GM12878 (cell line): ENCODE results near the gene PCDHA1. TPM values are rescaled to one million over a fixed set of nuclear protein-coding genes. Genes with fewer than 3 reads are reported as not detected.

Experiments used
- ATAC-seq: fragments of 200-7000 bp; cut with Tn5 transposase; 3 replicates; pipeline ENCODE4 v1.9.1; 2020; ENCODE audit warnings: mild to moderate bottlenecking, moderate library complexity
- BruUV-seq: library from RNA; stranded (reverse); fragments of 400-500 nt; replicated peaks from 2 replicates; lab custom pipeline; 2021; lab: Mats Ljungman, UMichigan
- CTCF ChIA-PET: fragments of 300-600 bp; sonication (Branson Sonifier 250); formaldehyde crosslinking; extraction: SDS; loops from one replicate; lab custom pipeline; 2021; ENCODE audit warnings: inconsistent platforms; lab: Yijun Ruan, JAX
- POLR2A ChIA-PET: fragments of 350-600 bp; formaldehyde crosslinking; extraction: SDS; loops from one replicate; lab custom pipeline; 2021; ENCODE audit warnings: inconsistent platforms; lab: Charles Lee
- RAD21 ChIA-PET: fragments of 300-600 bp; sonication (Branson Sonifier 250); formaldehyde crosslinking; loops from one replicate; lab custom pipeline; 2023; ENCODE audit warnings: antibody characterized with exemption; ENCODE audit not compliant: unreplicated experiment; lab: Charles Lee
- SMC1A ChIA-PET: fragments of 300-600 bp; sonication (Branson Sonifier 250); formaldehyde crosslinking; loops from one replicate; lab custom pipeline; 2023; ENCODE audit not compliant: unreplicated experiment, uncharacterized antibody; lab: Charles Lee
- DNase-seq: peaks from one replicate; pipeline ENCODE4 v3.0.0-alpha.2; 2011; ENCODE audit warnings: low read depth, low spot score
- FAIRE-seq: peaks from 3 replicates; lab custom pipeline; 2011; peaks lifted over from hg19 to GRCh38; lab: Jason Lieb, UNC
- H2AFZ ChIP-seq: 2 replicates; pipeline ENCODE4 v1.6.0; 2011; ENCODE audit warnings: low read depth, low read length, control low read depth; ENCODE audit not compliant: control insufficient read depth
- H3K27ac ChIP-seq: 2 replicates; pipeline ENCODE4 v1.5.1; 2011; ENCODE audit warnings: control low read depth; ENCODE audit not compliant: control insufficient read depth, insufficient read depth
- H3K27me3 ChIP-seq, 2 experiments: replicated peaks in 1 of 2; 2 replicates each; pipeline versions ENCODE4 v1.6.0 to v1.6.1; 2011; ENCODE audit warnings: low read length in 1 of 2; ENCODE audit not compliant: control insufficient read depth in 2 of 2, insufficient read depth in 2 of 2
- H3K36me3 ChIP-seq, 2 experiments: 2 replicates each; pipeline ENCODE4 v1.5.1; 2011; ENCODE audit warnings: low read length in 1 of 2; ENCODE audit not compliant: control insufficient read depth in 2 of 2, insufficient read depth in 2 of 2
- H3K4me1 ChIP-seq: 2 replicates; pipeline ENCODE4 v1.6.1; 2011; ENCODE audit warnings: mild to moderate bottlenecking, low read length, moderate library complexity, mixed read lengths; ENCODE audit not compliant: control insufficient read depth, insufficient read depth
- H3K4me2 ChIP-seq: 2 replicates; pipeline ENCODE4 v1.6.0; 2011; ENCODE audit warnings: control low read depth; ENCODE audit not compliant: control insufficient read depth, insufficient read depth
- H3K4me3 ChIP-seq: fragments of 200-600 bp; sonication (generic); 2 replicates; pipeline ENCODE4 v1.5.1; 2016
- H3K79me2 ChIP-seq: 2 replicates; pipeline ENCODE4 v1.6.0; 2011; ENCODE audit warnings: low read length; ENCODE audit not compliant: control insufficient read depth, insufficient read depth
- H3K9ac ChIP-seq: 2 replicates; pipeline ENCODE4 v1.8.0; 2011; ENCODE audit warnings: low read length, control low read depth, mixed read lengths; ENCODE audit not compliant: control insufficient read depth, insufficient read depth
- H3K9me3 ChIP-seq: replicated peaks from 3 replicates; pipeline ENCODE4 v1.5.1; 2011; ENCODE audit warnings: mild to moderate bottlenecking, low read length; ENCODE audit not compliant: control insufficient read depth, insufficient read depth
- H4K20me1 ChIP-seq: 2 replicates; pipeline ENCODE4 v1.6.0; 2011; ENCODE audit not compliant: control insufficient read depth, insufficient read depth
- CHD1 ChIP-seq: IDR thresholded peaks from 2 replicates; pipeline ENCODE4 v1.6.1; 2012; ENCODE audit warnings: low read depth, low read length, improper control_type of control experiment
- CHD4 ChIP-seq: fragments of 200-600 bp; sonication (generic); IDR thresholded peaks from 2 replicates; pipeline ENCODE4 v1.6.1; 2016; ENCODE audit warnings: mild to moderate bottlenecking
- E2F4 ChIP-seq: IDR thresholded peaks from 2 replicates; pipeline ENCODE4 v1.6.1; 2012; ENCODE audit warnings: low read depth, low read length, improper control_type of control experiment
- HCFC1 ChIP-seq: fragments of 150-350 bp; IDR thresholded peaks from 2 replicates; pipeline ENCODE4 v1.6.1; 2014; ENCODE audit warnings: low read length
- HDAC6 ChIP-seq: fragments of 200-600 bp; sonication (generic); IDR thresholded peaks from one replicate; pipeline ENCODE4 v1.8.0; 2017; ENCODE audit warnings: antibody characterized with exemption; ENCODE audit not compliant: unreplicated experiment
- MAX ChIP-seq: IDR thresholded peaks from 2 replicates; pipeline ENCODE4 v1.6.1; 2012; ENCODE audit warnings: low read depth, low read length, improper control_type of control experiment
- MEF2A ChIP-seq: IDR thresholded peaks from 2 replicates; pipeline ENCODE4 v1.6.1; 2011; ENCODE audit warnings: low read depth, mild to moderate bottlenecking, low read length, moderate library complexity; ENCODE audit not compliant: insufficient read depth
- NFIC ChIP-seq: IDR thresholded peaks from 2 replicates; pipeline ENCODE4 v1.6.1; 2012; ENCODE audit warnings: low read depth, mild to moderate bottlenecking, inconsistent platforms, low read length, moderate library complexity
- NFYA ChIP-seq: IDR thresholded peaks from 2 replicates; pipeline ENCODE4 v1.6.1; 2011; ENCODE audit warnings: low read depth, mild to moderate bottlenecking, low read length, improper control_type of control experiment, borderline replicate concordance
- NKRF ChIP-seq: fragments of 450-650 bp; conservative IDR thresholded peaks from 2 replicates; pipeline ENCODE4 v1.6.1; 2017; ENCODE audit warnings: mild to moderate bottlenecking, moderate library complexity
- PAX5 ChIP-seq: IDR thresholded peaks from 2 replicates; pipeline ENCODE4 v1.6.1; 2011; ENCODE audit warnings: low read depth, low read length, borderline replicate concordance
- RFX5 ChIP-seq: IDR thresholded peaks from 2 replicates; pipeline ENCODE4 v1.6.1; 2011; ENCODE audit warnings: low read depth, low read length, improper control_type of control experiment
- SMC3 ChIP-seq: IDR thresholded peaks from 2 replicates; pipeline ENCODE4 v1.6.1; 2011; ENCODE audit warnings: low read length, improper control_type of control experiment, borderline replicate concordance
- SPI1 ChIP-seq: IDR thresholded peaks from 2 replicates; pipeline ENCODE4 v1.6.1; 2011; ENCODE audit warnings: low read depth, mild to moderate bottlenecking, low read length, moderate library complexity, borderline replicate concordance; ENCODE audit not compliant: insufficient read depth
- SREBF2 ChIP-seq: IDR thresholded peaks from 2 replicates; pipeline ENCODE4 v1.6.1; 2012; ENCODE audit warnings: mild to moderate bottlenecking, low read length
- YBX1 ChIP-seq: fragments of 450-650 bp; IDR thresholded peaks from 2 replicates; pipeline ENCODE4 v1.6.1; 2016; ENCODE audit warnings: antibody characterized with exemption
- YY1 ChIP-seq: IDR thresholded peaks from 2 replicates; pipeline ENCODE4 v1.6.1; 2011; ENCODE audit warnings: low read depth, mild to moderate bottlenecking, low read length
- ZBTB11 ChIP-seq: fragments of 450-650 bp; formaldehyde crosslinking; IDR thresholded peaks from 2 replicates; pipeline ENCODE4 v1.5.0; 2022; ENCODE audit warnings: mild to moderate bottlenecking, missing genetic modification characterization
- ZSCAN29 ChIP-seq: fragments of 450-650 bp; IDR thresholded peaks from 2 replicates; pipeline ENCODE4 v1.6.1; 2017; ENCODE audit warnings: mild to moderate bottlenecking, moderate library complexity
- WGBS: methylation state at CpG from one replicate; pipeline ENCODE4 v1.1.6; 2016; ENCODE audit warnings: low lambda C conversion rate; ENCODE audit not compliant: insufficient replicate concordance, insufficient coverage; ENCODE audit errors: missing lambda C conversion rate; 5-methylcytosine and 5-hydroxymethylcytosine counted together
- in situ Hi-C: fragments of 300-500 bp; cut with MboI; formaldehyde crosslinking; loops from 9 replicates; pipeline ENCODE4 v1.14.3; 2018; ENCODE audit warnings: mixed read lengths
- intact Hi-C: fragments of 100-400 bp; cut with micrococcal nuclease; formaldehyde crosslinking; loops from one replicate; pipeline ENCODE4 v1.14.2; 2022; ENCODE audit not compliant: unreplicated experiment
- polyA plus RNA-seq, 11 experiments: library from polyadenylated mRNA; depleted of rRNA in 4 of 11; unstranded in 6 of 11; stranded (reverse) in 5 of 11; fragments of >200 nt; fragmentation: Nextera tagmentation in 4 of 11; fragmentation: Illumina TruSeq in 1 of 11; extraction: Ambion mirVana in 4 of 11; extraction: Trizol in 1 of 11; gene quantifications; 1 replicate in 1 of 11; 2 replicates in 10 of 11; pipeline versions ENCODE4 v1.2.1 to v1.2.3, GENCODE V29; 2011 to 2016; ENCODE audit warnings: inconsistent platforms in 2 of 11, missing spikeins in 2 of 11, low read depth in 1 of 11
- total RNA-seq, 4 experiments: library from RNA; depleted of rRNA in 3 of 4; stranded (reverse); fragments of >200 nt in 3 of 4; fragmentation: Illumina TruSeq in 1 of 4; extraction: Trizol in 1 of 4; gene quantifications; 2 replicates each; pipeline versions ENCODE4 v1.2.1 to v1.2.3, GENCODE V29; 2013 to 2021

Gene PCDHA1
- total and polyA plus RNA-seq, 10 of the 15 experiments (the other 5 are each of a cell fraction or from before 2014, with no cell fraction given) = 0.03 TPM; not detected in 9

GRCh38 chr5:140877262-140877581 is 91.3 kb downstream of the PCDHA1 start:
- DNase-seq (no peak), FAIRE-seq (no peak), ATAC-seq (no peak)
- intact Hi-C loops = no loop called here
- no peak for TF ChIP-seq SPI1
- TF ChIP-seq RFX5 = no peak
- no peak for TF ChIP-seq NKRF
- TF ChIP-seq ZSCAN29 = no peak
- TF ChIP-seq MEF2A = no peak
- TF ChIP-seq YY1 = no peak
- TF ChIP-seq YBX1 = no peak
- no peak for TF ChIP-seq PAX5
- TF ChIP-seq ZBTB11 (CRISPR knock-in tag) = no peak
- TF ChIP-seq MAX = no peak
- TF ChIP-seq E2F4 = no peak
- no peak for TF ChIP-seq HCFC1
- no peak for TF ChIP-seq NFIC
- TF ChIP-seq SREBF2 = no peak
- TF ChIP-seq CHD1 = no peak
- no peak for TF ChIP-seq CHD4
- TF ChIP-seq NFYA = no peak
- no peak for TF ChIP-seq HDAC6
- no peak for TF ChIP-seq SMC3
- Histone ChIP-seq H3K9me3 (no peaks in the 10 kb centered on the region; the same call in 2 of the 3 replicates), H4K20me1 (no peaks in the 10 kb centered on the region), H3K4me3 (no peak overlapping the region), H3K27me3 (no peaks in the 10 kb centered on the region), H3K4me2 (no peak overlapping the region), H3K27ac (no peak overlapping the region), H2AFZ (no peak overlapping the region), H3K4me1 (no peaks in the 10 kb centered on the region), H3K9ac (no peak overlapping the region), H3K79me2 (no peaks in the 10 kb centered on the region), H3K36me3 (no peaks in the 10 kb centered on the region)
- RAD21 ChIA-PET = no interaction called here
- POLR2A ChIA-PET = no interaction called here
- SMC1A ChIA-PET = no interaction called here
- WGBS = 70% methylated on average over 17 of the region's 37 CpGs
- CTCF ChIA-PET = no interaction called here
- in situ Hi-C loops = no loop called here
- BruUV-seq = no TSS peak
